Muscle of leg (tissue), 16 donors: ENCODE measurements around the gene ZSWIM5. TPM values are rescaled to one million over a fixed set of nuclear protein-coding genes. Genes with fewer than 3 reads are reported as not detected.
A peak's percentile ranks its signal among the peaks of the same experiment; 100 is the strongest.
"Not testable (repeated sequence)": the region's sequence is repeated elsewhere in the genome, so short reads cannot be mapped to it uniquely, and the experiment has no call there.

Experiments
- DNase-seq: peaks from one replicate; pipeline ENCODE4 v3.0.0; 2013
- H3K27ac ChIP-seq: one replicate; pipeline ENCODE4 v1.5.1; 2013; ENCODE audit warnings: mild to moderate bottlenecking, low read length, control low read depth
- H3K27me3 ChIP-seq: one replicate; pipeline ENCODE4 v1.6.1; 2013; ENCODE audit warnings: low read length; ENCODE audit not compliant: control insufficient read depth, insufficient read depth
- H3K36me3 ChIP-seq: one replicate; pipeline ENCODE4 v1.6.1; 2013; ENCODE audit warnings: low read length; ENCODE audit not compliant: control insufficient read depth, insufficient read depth
- H3K4me1 ChIP-seq: one replicate; pipeline ENCODE4 v1.6.1; 2013; ENCODE audit warnings: low read length; ENCODE audit not compliant: control insufficient read depth, insufficient read depth
- H3K4me3 ChIP-seq: one replicate; pipeline ENCODE4 v1.5.1; 2013; ENCODE audit warnings: low read length, control low read depth
- H3K9me3 ChIP-seq: replicated peaks from 2 replicates; pipeline ENCODE4 v1.6.1; 2013; ENCODE audit warnings: low read depth, low read length; ENCODE audit not compliant: control insufficient read depth
- WGBS: methylation state at CpG from one replicate; pipeline ENCODE4 v1.1.5; 2013; ENCODE audit warnings: missing lambda C conversion rate; ENCODE audit not compliant: insufficient coverage; 5-methylcytosine and 5-hydroxymethylcytosine counted together
- long read RNA-seq, 11 donors: transcript quantifications; one replicate each; lab custom pipeline, GENCODE V29; 2026
- polyA plus RNA-seq, 8 donors: library from polyadenylated mRNA; unstranded; fragments of 120-200 nt; gene quantifications; one replicate each; pipeline versions ENCODE4 v1.2.1 to v1.2.3, GENCODE V29; 2013; ENCODE audit warnings: inconsistent platforms in 1 of 8, low replicate concordance in 1 of 8; ENCODE audit not compliant: insufficient read length in 8 of 8, insufficient read depth in 1 of 8
- total RNA-seq: library from RNA; stranded (reverse); fragments of 120-200 nt; gene quantifications from one replicate; pipeline ENCODE4 v1.2.4, GENCODE V29; 2013

Gene ZSWIM5
- total RNA-seq = 0.35 TPM
- 1 to 10 TPM in 1 of 8 donors, under 1 TPM in 7; 0.25 to 1.0 (median 0.48) TPM for polyA plus RNA-seq
- long read RNA-seq, donor 1 = 0 reads
- long read RNA-seq, donor 2 = 0 reads
- long read RNA-seq, donor 3 = 0 reads
- long read RNA-seq, donor 4 = 0 reads
- long read RNA-seq, donor 5 = 0 reads
- long read RNA-seq, donor 6 = 0 reads
- long read RNA-seq, donor 7 = 0 reads
- long read RNA-seq, donor 8 = 0 reads
- long read RNA-seq, donor 9 = 0 reads
- long read RNA-seq, donor 10 = 0 reads
- long read RNA-seq, donor 11 = 0 reads

- H3K27ac ChIP-seq = no peak within 1 kb of the TSS
- H3K27me3 ChIP-seq = peaks cover 33% of the 10 kb centered on the region
- no peaks in the 10 kb centered on the region for H3K9me3 ChIP-seq
- H3K4me1 ChIP-seq = peaks cover 7% of the 10 kb centered on the region
- peak within 1 kb of the TSS; percentile 56 for H3K4me3 ChIP-seq
- WGBS = under 1% methylated on average over 118 of the region's 118 CpGs
- no peaks in the 10 kb centered on the region for H3K36me3 ChIP-seq
- DNase-seq = peak; percentile 79
These were observed at the start of gene ZSWIM5 for GRCh38 chr1:45205910-45206721. ZSWIM5 (minus strand) TSS chr1:45206605; CDS start chr1:45206350, 255 bp downstream.

GRCh38 chr1:45254490-45254889 lies 48.1 kb upstream of the ZSWIM5 start:
- Histone ChIP-seq H3K27me3 (peaks cover 3% of the 10 kb centered on the region), H3K4me3 (no peak overlapping the region)
- DNase-seq = no peak

DNA sequence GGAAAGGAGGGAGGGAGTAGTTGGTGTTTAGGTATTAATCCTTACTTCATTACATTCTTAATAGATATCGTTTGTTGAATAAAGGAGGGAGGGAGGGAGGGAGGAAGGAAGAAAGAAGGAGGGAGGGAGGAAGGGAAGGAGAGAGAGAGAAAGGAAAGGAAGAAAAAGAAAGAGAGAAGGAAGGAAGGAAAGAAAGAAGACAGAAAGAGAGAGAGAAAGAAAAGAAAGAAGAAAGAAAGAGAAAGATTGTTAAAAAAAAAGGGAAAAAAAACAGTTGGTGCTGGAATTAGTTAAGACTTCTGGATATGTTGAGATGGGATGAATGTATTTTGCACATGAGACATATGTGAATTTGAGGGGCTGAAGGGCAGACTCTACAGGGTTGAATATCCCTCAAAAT lies 44.1 kb upstream of the ZSWIM5 start:
- Histone ChIP-seq H3K9me3 (no peaks in the 10 kb centered on the region), H3K4me3 (no peak overlapping the region), H3K36me3 (no peaks in the 10 kb centered on the region), H3K27me3 (peaks cover 3% of the 10 kb centered on the region), H3K4me1 (no peaks in the 10 kb centered on the region), H3K27ac (no peak overlapping the region)
- DNase-seq = no peak
- no CpG with 5 or more reads among the region's 1 CpG for WGBS

More at GRCh38 chr1:45254490-45254889, 48.1 kb upstream of the ZSWIM5 start:
- Histone ChIP-seq H3K9me3 (peaks cover 16% of the 10 kb centered on the region), H3K27ac (no peak overlapping the region), H3K4me1 (no peaks in the 10 kb centered on the region), H3K36me3 (no peaks in the 10 kb centered on the region)

DNA sequence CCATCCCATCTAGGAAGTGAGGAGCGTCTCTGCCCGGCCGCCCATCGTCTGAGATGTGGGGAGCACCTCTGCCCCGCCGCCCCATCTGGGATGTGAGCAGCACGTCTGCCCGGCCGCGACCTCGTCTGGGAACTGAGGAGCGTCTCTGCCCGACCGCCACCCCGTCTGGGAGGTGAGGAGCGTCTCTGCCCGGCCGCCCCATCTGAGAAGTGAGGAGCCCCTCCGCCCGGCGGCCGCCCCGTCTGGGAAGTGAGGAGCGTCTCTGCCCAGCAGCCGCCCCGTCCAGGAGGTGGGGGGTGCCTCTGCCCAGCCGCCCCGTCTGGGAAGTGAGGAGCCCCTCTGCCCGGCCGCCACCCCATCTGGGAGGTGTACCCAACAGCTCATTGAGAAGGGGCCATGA lies 41.6 kb upstream of the ZSWIM5 start:
- not testable (repeated sequence) for H3K4me3 ChIP-seq, H3K9me3 ChIP-seq, H3K27me3 ChIP-seq, DNase-seq, H3K4me1 ChIP-seq, H3K27ac ChIP-seq, H3K36me3 ChIP-seq
- WGBS = 93% methylated on average over 29 of the region's 30 CpGs

DNA sequence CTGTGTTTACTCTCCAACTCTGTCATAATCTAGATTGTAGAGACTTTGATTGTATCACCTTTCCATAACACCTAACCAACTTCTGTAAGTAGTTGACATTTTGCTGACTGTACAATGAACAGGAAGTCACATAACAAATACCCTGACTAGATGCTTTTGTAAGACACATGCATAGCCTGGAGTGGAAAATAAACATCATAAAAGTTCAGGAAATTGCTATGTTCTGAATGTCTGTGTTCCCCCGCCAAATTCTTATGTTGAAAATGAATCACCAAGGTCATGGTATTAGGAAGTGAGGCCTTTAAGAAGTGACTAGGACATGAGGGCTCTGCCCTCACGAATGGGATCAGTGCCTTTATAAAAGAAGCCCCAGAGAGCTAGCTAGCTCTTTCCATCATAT lies 40.4 kb upstream of the ZSWIM5 start:
- 64% methylated on average over 2 of the region's 2 CpGs for WGBS
- peak; percentile 6 for DNase-seq
- H3K27ac ChIP-seq = no peak overlapping the region
- no peaks in the 10 kb centered on the region for H3K4me1 ChIP-seq
- no peaks in the 10 kb centered on the region for H3K27me3 ChIP-seq
- no peak overlapping the region for H3K4me3 ChIP-seq
- H3K9me3 ChIP-seq = peaks cover 6% of the 10 kb centered on the region
- H3K36me3 ChIP-seq = no peaks in the 10 kb centered on the region

- H3K4me3 ChIP-seq, H3K4me1 ChIP-seq, H3K9me3 ChIP-seq, H3K36me3 ChIP-seq, DNase-seq, H3K27me3 ChIP-seq, H3K27ac ChIP-seq: not testable (repeated sequence)
- no CpG with 5 or more reads among the region's 3 CpGs for WGBS
These were observed 40.0 kb upstream of the ZSWIM5 start for GRCh38 chr1:45246359-45246758.

GRCh38 chr1:45244660-45245059 lies 38.3 kb upstream of the ZSWIM5 start:
- Histone ChIP-seq H3K4me1 (no peaks in the 10 kb centered on the region), H3K27me3 (no peaks in the 10 kb centered on the region), H3K36me3 (no peaks in the 10 kb centered on the region), H3K4me3 (no peak overlapping the region), H3K27ac (no peak overlapping the region), H3K9me3 (peaks cover 6% of the 10 kb centered on the region)
- no peak for DNase-seq

DNA sequence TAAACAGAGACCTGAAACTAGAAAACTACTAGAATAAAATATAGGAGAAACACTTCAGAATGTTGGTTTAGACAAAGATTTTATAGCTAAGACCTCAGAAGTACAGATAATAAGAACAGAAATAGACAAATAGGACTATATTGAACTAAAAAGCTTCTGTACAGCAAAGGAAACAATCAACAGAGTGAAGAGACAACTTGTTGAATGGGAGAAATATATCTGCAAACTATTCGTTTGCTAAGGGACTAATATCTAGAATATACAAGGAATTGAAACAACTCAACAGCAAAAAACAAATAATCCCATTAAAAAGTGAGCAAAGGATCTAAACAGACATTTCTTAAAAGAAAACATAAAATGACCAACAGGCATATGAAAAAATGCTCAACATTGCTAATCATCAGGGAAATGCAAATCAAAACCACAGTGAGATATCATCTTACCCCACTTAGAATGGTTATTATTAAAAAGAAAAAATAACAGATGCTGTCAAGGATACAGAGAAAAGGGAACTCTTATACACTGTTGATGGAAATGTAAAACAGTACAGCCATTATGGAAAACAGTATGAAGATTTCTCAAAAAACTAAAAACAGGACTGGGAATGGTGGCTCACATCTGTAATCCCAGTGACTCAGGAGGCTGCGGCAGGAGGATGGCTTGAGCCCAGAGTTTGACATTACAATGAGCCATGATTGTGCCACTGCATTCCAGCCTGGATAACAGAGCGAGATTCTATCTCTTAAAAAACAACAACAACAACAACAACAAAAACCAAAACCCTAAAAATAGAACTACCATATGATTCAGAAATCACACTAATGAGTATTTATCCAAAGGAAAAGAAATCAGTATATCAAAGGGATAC lies 37.3 kb upstream of the ZSWIM5 start:
- Histone ChIP-seq H3K4me3 (no peak overlapping the region), H3K27ac (no peak overlapping the region), H3K4me1 (no peaks in the 10 kb centered on the region), H3K9me3 (peaks cover 6% of the 10 kb centered on the region), H3K36me3 (no peaks in the 10 kb centered on the region), H3K27me3 (no peaks in the 10 kb centered on the region)
- DNase-seq = no peak
- no CpG with 5 or more reads among the region's 3 CpGs for WGBS

GRCh38 chr1:45238846-45239245 lies 32.4 kb upstream of the ZSWIM5 start:
- H3K4me1 ChIP-seq = no peaks in the 10 kb centered on the region
- H3K36me3 ChIP-seq = no peaks in the 10 kb centered on the region
- WGBS = no CpG with 5 or more reads among the region's 2 CpGs
- no peak for DNase-seq
- peaks cover 6% of the 10 kb centered on the region for H3K9me3 ChIP-seq
- H3K4me3 ChIP-seq = no peak overlapping the region
- no peak overlapping the region for H3K27ac ChIP-seq
- H3K27me3 ChIP-seq = peaks cover 2% of the 10 kb centered on the region

- WGBS = no CpG with 5 or more reads among the region's 1 CpG
These were observed 29.7 kb upstream of the ZSWIM5 start for GRCh38 chr1:45236136-45236535.

More at GRCh38 chr1:45236136-45236535, 29.7 kb upstream of the ZSWIM5 start:
- no peak for DNase-seq
- Histone ChIP-seq H3K9me3 (no peaks in the 10 kb centered on the region), H3K4me3 (no peak overlapping the region), H3K36me3 (no peaks in the 10 kb centered on the region), H3K27me3 (peaks cover 2% of the 10 kb centered on the region), H3K4me1 (no peaks in the 10 kb centered on the region), H3K27ac (no peak overlapping the region)
